Stimulated activated effector memory CD8-positive, alpha-beta T cell treated with anti-CD3 and anti-CD28 coated beads, Interleukin-12 subunit alpha, Interleukin-12 subunit beta, amount 100 ng/mL, for 72 hours (primary cell): ENCODE results near the gene EMX1.

ENCODE experiments used
- ATAC-seq: fragments of 150-1000 bp; cut with Tn5 transposase; 2 replicates; pipeline ENCODE4 v1.10.0; 2021
- DNase-seq, 2 donors: peaks; one replicate each; pipeline ENCODE4 v3.0.0; 2021 to 2022; ENCODE audit warnings: low spot score in 2 of 2
- H3K27ac Mint-ChIP-seq: one replicate; pipeline ENCODE4 v1.8.0; 2022; ENCODE audit warnings: mild to moderate bottlenecking, mixed read lengths
- H3K36me3 Mint-ChIP-seq: one replicate; pipeline ENCODE4 v1.8.0; 2022; ENCODE audit warnings: mild to moderate bottlenecking, mixed read lengths
- H3K4me1 Mint-ChIP-seq: one replicate; pipeline ENCODE4 v1.8.0; 2022; ENCODE audit warnings: mixed read lengths
- H3K4me3 Mint-ChIP-seq: one replicate; pipeline ENCODE4 v1.8.0; 2022; ENCODE audit warnings: mild to moderate bottlenecking, mixed read lengths
- H3K9me3 Mint-ChIP-seq: one replicate; pipeline ENCODE4 v1.8.0; 2022; ENCODE audit warnings: mixed read lengths

The EMX1 gene

DNA sequence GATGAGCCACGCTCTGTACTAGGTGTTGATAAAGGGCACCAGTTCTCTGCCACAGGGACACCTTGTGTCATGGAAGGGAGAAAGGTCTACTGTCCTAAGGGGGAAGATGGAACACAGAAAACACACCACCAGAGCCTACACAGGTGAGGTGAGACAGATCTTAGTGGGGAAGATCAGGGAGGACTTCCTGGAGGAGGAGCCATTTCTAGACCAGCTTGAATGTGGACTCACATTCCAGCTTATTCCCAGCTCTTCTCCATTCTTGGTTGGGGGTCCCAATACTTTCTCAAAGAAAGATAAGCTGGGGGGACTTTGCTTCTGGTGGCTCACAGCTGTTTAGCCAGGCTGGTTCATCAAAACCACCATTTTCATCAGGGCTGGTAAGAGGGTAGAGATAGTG is 36.2 kb downstream of the EMX1 start:
- no peak for ATAC-seq

GRCh38 chr2:72953976-72954375 is 36.7 kb downstream of the EMX1 start:
- peak overlapping the region; percentile 98 for H3K27ac Mint-ChIP-seq
- DNase-seq = peak; percentile 17 to 68
- peaks cover 47% of the 10 kb centered on the region for H3K4me1 Mint-ChIP-seq
- H3K4me3 Mint-ChIP-seq = peak overlapping the region; percentile 89
- H3K9me3 Mint-ChIP-seq = no peaks in the 10 kb centered on the region
- ATAC-seq = peak; percentile 88
- H3K36me3 Mint-ChIP-seq = no peaks in the 10 kb centered on the region

More for the DNA sequence above, 36.2 kb downstream of the EMX1 start:
- peaks cover 45% of the 10 kb centered on the region for H3K4me1 Mint-ChIP-seq
- no peaks in the 10 kb centered on the region for H3K9me3 Mint-ChIP-seq
- no peak for DNase-seq
- no peaks in the 10 kb centered on the region for H3K36me3 Mint-ChIP-seq
- H3K27ac Mint-ChIP-seq = peak overlapping the region; percentile 98
- peak overlapping the region; percentile 89 for H3K4me3 Mint-ChIP-seq

GRCh38 chr2:72954376-72955227 is 37.3 kb downstream of the EMX1 start:
- Mint-ChIP-seq H3K27ac (peak overlapping the region; percentile 98), H3K4me1 (peaks cover 54% of the 10 kb centered on the region), H3K36me3 (no peaks in the 10 kb centered on the region), H3K9me3 (no peaks in the 10 kb centered on the region), H3K4me3 (peak overlapping the region; percentile 89)
- DNase-seq (no peak), ATAC-seq (peak; percentile 38)

- peak overlapping the region; percentile 89 for H3K4me3 Mint-ChIP-seq
These were observed 38.1 kb downstream of the EMX1 start for GRCh38 chr2:72955228-72956049.

DNA sequence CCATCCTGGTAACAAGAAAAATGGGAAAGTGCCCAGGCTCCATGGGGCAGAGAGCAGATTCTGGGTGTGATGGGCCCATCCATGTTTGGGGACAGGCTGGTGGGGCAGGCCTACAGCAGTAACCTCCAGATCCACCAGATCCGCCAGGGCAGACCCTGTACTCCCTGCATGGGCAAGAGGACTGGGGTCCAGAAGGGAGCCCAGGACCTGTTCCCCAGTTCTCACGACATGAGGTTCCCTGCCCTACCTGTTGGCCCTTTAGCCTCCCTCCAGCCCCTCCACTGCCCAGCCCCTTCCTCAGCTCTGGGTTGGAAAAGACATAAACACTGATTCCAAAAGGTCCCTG is 38.7 kb downstream of the EMX1 start:
- H3K27ac Mint-ChIP-seq = no peak overlapping the region
- DNase-seq (no peak), ATAC-seq (no peak)
- H3K9me3 Mint-ChIP-seq = no peaks in the 10 kb centered on the region
- H3K4me3 Mint-ChIP-seq = no peak overlapping the region
- H3K4me1 Mint-ChIP-seq = peaks cover 66% of the 10 kb centered on the region
- H3K36me3 Mint-ChIP-seq = peaks cover 6% of the 10 kb centered on the region

More at GRCh38 chr2:72955228-72956049, 38.1 kb downstream of the EMX1 start:
- ATAC-seq = no peak
- Mint-ChIP-seq H3K4me1 (peaks cover 60% of the 10 kb centered on the region), H3K27ac (peak overlapping the region; percentile 98), H3K36me3 (no peaks in the 10 kb centered on the region), H3K9me3 (no peaks in the 10 kb centered on the region)
- DNase-seq = no peak

GRCh38 chr2:72956936-72957335 is 39.6 kb downstream of the EMX1 start:
- Mint-ChIP-seq H3K9me3 (no peaks in the 10 kb centered on the region), H3K36me3 (peaks cover 6% of the 10 kb centered on the region), H3K4me1 (peaks cover 66% of the 10 kb centered on the region), H3K27ac (no peak overlapping the region), H3K4me3 (no peak overlapping the region)
- no peak for ATAC-seq
- no peak for DNase-seq

- Mint-ChIP-seq H3K4me1 (peaks cover 59% of the 10 kb centered on the region), H3K27ac (peak overlapping the region; percentile 60), H3K4me3 (no peak overlapping the region), H3K36me3 (peaks cover 6% of the 10 kb centered on the region), H3K9me3 (no peaks in the 10 kb centered on the region)
- ATAC-seq = no peak
- no peak for DNase-seq
These were observed 41.4 kb downstream of the EMX1 start for GRCh38 chr2:72958542-72959385.

GRCh38 chr2:72959554-72959953 is 42.2 kb downstream of the EMX1 start:
- peaks cover 6% of the 10 kb centered on the region for H3K36me3 Mint-ChIP-seq
- ATAC-seq (no peak), DNase-seq (no peak)
- H3K4me3 Mint-ChIP-seq = no peak overlapping the region
- H3K9me3 Mint-ChIP-seq = no peaks in the 10 kb centered on the region
- H3K27ac Mint-ChIP-seq = peak overlapping the region; percentile 67
- peaks cover 51% of the 10 kb centered on the region for H3K4me1 Mint-ChIP-seq

GRCh38 chr2:72959995-72960981 is 43.0 kb downstream of the EMX1 start:
- Mint-ChIP-seq H3K27ac (peak overlapping the region; percentile 67), H3K9me3 (no peaks in the 10 kb centered on the region), H3K36me3 (peaks cover 6% of the 10 kb centered on the region), H3K4me3 (no peak overlapping the region), H3K4me1 (peaks cover 44% of the 10 kb centered on the region)
- no peak for ATAC-seq
- DNase-seq = no peak

DNA sequence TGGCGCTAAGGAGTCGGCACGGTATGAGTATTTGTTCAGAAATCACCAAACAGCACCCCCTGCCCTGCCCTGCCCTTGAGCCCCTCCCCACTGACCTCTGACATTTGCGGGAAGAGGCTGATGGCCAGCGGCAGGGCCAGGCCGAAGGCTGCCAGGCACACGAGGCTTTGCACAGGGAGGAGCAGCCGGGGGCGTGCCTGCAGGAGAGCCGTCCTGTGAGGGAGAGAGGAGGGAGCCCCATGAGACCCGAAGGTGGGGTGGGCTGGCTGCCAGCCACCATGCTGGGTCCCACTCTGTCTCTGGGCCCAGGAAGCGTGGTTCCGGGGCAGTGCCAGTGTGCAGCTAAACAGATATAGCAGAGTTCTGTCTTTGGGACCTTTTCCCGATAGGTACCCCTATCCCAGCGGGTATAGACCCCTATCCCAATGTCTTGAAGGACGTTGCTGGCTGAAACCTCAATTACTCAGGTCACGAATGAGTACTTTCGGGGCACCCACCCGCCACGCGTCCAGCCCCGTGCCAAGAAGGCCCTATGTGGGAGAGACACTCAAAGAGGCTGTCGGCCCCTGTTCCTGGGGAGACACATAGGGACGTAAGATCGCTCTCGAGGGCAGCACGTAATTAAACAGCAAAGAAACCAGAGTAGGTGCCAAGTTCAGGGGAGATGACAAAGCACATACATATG is 43.9 kb downstream of the EMX1 start:
- no peak for DNase-seq
- H3K27ac Mint-ChIP-seq = peak overlapping the region; percentile 67
- H3K9me3 Mint-ChIP-seq = no peaks in the 10 kb centered on the region
- ATAC-seq = no peak
- H3K36me3 Mint-ChIP-seq = peaks cover 6% of the 10 kb centered on the region
- H3K4me1 Mint-ChIP-seq = peaks cover 36% of the 10 kb centered on the region
- H3K4me3 Mint-ChIP-seq = no peak overlapping the region

- H3K4me1 Mint-ChIP-seq = peaks cover 30% of the 10 kb centered on the region
- DNase-seq (no peak), ATAC-seq (no peak)
These were observed 44.6 kb downstream of the EMX1 start for GRCh38 chr2:72961853-72962468.

DNA sequence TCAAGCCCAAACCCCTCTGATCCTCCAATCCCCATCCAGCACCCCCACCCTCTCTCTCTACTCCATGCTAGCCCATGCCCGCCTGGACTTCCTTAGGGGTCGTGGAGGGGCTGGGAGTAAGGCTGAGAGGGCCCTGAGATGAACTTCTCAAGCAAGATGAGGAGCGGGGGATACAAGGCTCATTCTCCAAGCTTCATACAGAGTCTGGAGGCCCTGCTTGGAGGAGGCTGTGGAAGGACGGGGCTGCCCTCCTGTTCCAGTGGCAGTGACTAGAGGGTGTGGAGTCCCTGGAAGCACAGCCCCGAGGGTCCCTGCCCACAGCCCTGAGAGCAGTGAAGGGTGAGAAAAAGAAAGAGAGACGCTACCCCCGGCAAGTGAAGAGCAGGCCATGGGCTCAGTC is 45.6 kb downstream of the EMX1 start:
- ATAC-seq (no peak), DNase-seq (no peak)
- Mint-ChIP-seq H3K36me3 (peaks cover 6% of the 10 kb centered on the region), H3K4me3 (no peak overlapping the region), H3K9me3 (no peaks in the 10 kb centered on the region), H3K27ac (peak overlapping the region; percentile 35), H3K4me1 (peaks cover 24% of the 10 kb centered on the region)

More at GRCh38 chr2:72961853-72962468, 44.6 kb downstream of the EMX1 start:
- H3K4me3 Mint-ChIP-seq = no peak overlapping the region
- no peak overlapping the region for H3K27ac Mint-ChIP-seq
- H3K9me3 Mint-ChIP-seq = no peaks in the 10 kb centered on the region
- H3K36me3 Mint-ChIP-seq = peaks cover 6% of the 10 kb centered on the region

GRCh38 chr2:72963423-72964145 is 46.3 kb downstream of the EMX1 start:
- ATAC-seq = no peak
- no peak for DNase-seq
- Mint-ChIP-seq H3K4me3 (no peak overlapping the region), H3K27ac (peak overlapping the region; percentile 35), H3K9me3 (no peaks in the 10 kb centered on the region), H3K4me1 (peaks cover 20% of the 10 kb centered on the region), H3K36me3 (peaks cover 6% of the 10 kb centered on the region)
